ENCODE data around the gene NASP.

Gene NASP

GRCh38 chr1:45620588-45621500 is 37.0 kb downstream of the NASP start:
- DNase-seq (ENCODE audit: low read depth) = no peak

- no peak for DNase-seq (ENCODE audit: low read depth)
Measured at GRCh38 chr1:45621501-45621836, 37.6 kb downstream of the NASP start.

DNA sequence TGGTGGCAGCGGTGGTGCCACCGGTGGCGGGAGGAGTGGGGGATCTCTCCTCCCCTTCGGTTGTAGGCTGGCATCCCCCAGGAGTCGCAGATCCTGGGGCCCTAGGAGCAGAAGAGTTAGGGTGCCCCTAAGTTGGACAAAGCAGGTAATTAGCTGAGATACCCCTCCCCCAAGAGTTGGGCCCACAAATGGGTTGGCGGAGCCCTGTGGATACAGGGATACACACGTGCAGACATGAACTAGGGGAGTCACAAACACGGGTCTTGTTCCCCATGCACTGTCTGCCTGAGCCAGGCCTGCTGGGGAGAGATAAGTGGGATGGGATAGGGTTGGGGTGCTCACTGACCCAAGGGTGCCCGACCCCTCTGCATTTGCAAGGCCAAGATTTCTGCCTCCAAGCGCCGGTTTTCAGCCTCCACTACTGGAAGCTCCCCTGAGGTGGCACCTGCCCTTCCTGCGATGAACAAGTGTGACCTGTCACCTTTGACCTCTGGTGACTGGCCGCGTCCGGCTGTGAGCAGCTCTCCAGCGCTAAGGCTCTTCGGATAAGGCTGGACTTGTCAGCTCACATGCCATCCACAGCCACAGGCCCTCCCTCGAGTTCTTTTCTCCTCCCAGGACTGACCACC is 38.2 kb downstream of the NASP start:
- DNase-seq (ENCODE audit: low read depth) = no peak

- DNase-seq (ENCODE audit: low read depth) = no peak
Measured at GRCh38 chr1:45622524-45623394, 38.9 kb downstream of the NASP start.

DNA sequence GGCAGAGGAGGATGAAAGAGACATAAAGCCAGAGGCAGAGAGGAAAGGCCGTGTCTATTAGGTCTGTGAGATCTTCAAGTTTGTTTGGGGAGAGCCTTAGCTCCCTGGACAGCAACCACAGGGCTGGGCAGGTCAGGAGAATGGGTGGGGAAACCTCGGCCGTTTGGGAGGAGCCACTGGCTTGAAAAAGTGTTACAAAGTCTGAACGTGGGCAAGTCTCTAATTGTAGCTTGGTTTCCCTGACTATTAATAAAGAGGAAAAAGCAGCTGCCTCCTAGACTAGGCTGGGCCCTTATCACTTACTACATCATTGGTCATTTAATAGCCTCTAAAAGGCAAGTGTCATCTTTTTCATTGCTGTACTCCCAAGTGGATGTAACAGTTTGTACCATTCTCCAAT is 40.1 kb downstream of the NASP start, which contains the start of gene CCDC17:
Gene CCDC17 (minus strand): TSS at position 83 of the 400 bp plus-strand sequence. CDS start 145 bp downstream, outside the sequence.
- DNase-seq (ENCODE audit: low read depth) = no peak

- no peak for DNase-seq (ENCODE audit: low read depth)
Measured at GRCh38 chr1:45629035-45629434, 45.2 kb downstream of the NASP start.

GRCh38 chr1:45630429-45630828 is 46.6 kb downstream of the NASP start:
- no peak for DNase-seq (ENCODE audit: low read depth)

GRCh38 chr1:45635211-45635610 is 51.4 kb downstream of the NASP start:
- DNase-seq (ENCODE audit: low read depth) = no peak

GRCh38 chr1:45640293-45640692 is 56.5 kb downstream of the NASP start:
- DNase-seq (ENCODE audit: low read depth) = no peak

GRCh38 chr1:45643321-45643720 is 59.5 kb downstream of the NASP start:
- no peak for DNase-seq (ENCODE audit: low read depth)

- DNase-seq (ENCODE audit: low read depth) = no peak
Measured at GRCh38 chr1:45643978-45644377, 60.1 kb downstream of the NASP start.

- no peak for DNase-seq (ENCODE audit: low read depth)
Measured at GRCh38 chr1:45644661-45645060, 60.8 kb downstream of the NASP start.

GRCh38 chr1:45647248-45648021 is 63.6 kb downstream of the NASP start:
- DNase-seq (ENCODE audit: low read depth) = no peak

DNA sequence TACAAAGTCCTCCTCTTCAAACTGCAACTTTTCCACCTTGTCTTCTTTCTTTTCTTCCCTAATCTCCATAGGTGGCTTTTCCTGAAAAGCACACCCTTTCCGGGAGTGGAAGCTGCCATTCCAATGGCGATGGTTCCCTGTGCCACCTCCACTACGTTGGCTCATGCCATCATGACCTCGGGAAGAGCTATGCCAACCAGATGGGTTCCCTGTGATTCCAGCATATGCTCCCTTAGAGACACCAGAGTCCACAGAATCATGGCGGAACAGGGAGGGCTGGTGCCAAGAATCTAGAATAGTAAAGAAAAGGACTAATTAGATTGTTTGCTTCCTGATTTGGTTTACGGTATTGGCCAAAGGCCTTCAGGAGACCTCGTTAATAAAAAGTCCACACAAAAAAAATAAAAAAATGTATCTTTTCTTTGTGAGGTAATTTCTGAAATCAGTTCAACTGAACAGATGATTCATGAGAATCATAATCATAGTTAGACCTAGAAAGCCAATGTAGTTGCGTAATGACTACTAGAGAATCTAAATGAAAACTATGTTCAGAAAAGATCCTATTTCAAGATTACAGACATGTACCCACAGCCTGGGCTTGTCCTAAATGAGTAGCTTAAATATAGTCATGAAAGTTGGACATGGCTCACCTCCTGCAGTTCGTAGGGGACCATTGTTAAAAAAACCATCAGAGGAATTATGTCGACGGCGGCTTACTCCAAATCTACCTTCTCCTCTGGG is 70.9 kb downstream of the NASP start:
- no peak for DNase-seq (ENCODE audit: low read depth)

DNA sequence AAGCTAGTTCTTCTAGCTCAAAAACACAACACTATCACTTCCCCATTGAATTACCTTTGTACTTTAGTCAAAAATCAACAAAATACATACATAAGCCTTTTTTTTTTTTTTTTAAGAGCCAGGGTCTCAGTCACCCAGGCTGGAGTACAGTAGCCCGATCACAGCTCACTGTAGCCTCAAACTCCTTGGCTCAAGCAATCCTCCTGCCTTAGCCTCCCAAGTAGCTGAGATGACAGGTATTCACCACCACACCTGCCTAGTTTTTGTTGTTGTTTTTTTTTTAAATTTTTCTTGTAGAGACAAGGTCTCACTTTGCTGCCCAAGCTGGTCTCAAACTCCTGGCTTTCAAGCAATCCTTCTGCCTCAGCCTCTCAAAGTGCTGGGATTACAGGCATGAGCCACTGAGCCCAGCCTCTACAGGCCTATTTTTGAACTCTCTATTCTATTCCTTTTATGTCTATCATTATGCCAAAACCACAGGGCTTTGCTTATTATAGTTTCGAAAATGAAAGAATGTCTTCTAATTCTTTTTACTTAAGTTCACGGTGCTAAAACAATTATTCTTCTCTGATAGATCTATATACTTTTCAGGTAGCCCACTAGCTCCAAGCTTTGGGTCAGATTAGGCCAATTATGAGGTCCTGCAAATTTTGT is 72.9 kb downstream of the NASP start:
- no peak for DNase-seq (ENCODE audit: low read depth)

DNA sequence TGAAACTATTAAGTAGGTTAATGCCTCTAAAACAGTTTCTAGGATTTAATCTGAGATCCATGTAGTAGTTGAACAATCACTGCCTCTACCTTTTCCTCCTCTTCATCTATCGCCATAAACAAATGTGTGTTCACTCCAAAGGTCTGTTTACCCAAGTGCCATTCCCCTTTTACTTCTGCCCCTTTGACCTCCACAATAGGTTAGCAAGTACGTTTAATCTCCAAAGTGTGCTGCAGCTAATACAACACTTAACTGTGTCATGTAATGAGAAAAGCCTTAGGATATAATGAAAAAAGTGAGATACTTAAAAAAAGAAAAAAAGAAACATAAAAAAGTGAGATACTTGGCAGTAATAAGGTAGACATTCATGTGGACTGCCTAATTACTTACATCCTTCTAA is 74.3 kb downstream of the NASP start:
- DNase-seq (ENCODE audit: low read depth) = no peak

- no peak for DNase-seq (ENCODE audit: low read depth)
Measured at GRCh38 chr1:45659222-45659621, 75.4 kb downstream of the NASP start.

DNA sequence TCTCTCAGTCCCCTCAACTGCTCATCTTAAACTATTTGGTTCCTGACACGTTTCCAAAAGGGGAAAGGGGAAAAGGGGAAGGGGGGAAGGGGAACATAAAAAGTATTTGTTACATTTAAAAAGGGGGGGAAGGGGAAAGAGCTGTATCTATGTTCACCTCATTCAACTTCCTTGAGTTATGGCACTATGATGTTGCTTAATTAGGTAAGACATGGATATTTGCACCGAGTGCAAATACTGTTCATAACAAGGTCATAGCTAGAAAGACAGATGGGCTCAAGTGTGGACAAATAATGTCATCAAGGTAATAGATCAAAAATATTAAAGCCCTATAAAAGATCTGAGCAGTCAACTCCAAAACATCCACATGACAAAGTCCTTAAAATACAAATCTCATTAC is 76.5 kb downstream of the NASP start:
- DNase-seq (ENCODE audit: low read depth) = no peak

DNA sequence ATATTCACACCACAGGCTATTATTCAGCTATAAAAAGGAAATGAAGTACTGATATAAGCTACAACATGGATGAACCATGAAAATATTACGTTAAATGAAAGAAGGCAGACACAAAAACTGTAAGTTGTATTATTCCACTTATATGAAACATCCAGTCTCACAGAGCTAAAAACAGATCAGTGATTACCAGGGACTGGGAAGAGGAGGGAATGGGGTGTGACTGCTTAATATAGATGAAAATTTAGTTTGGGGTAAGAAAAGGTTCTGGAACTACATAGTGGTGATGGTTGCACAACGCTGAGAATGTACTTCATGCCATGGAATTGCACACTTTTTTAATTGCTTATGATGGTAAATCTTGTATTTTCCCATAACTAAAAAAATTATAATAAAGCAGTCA is 83.0 kb downstream of the NASP start:
- DNase-seq (ENCODE audit: low read depth) = no peak

GRCh38 chr1:45667321-45668111 is 83.7 kb downstream of the NASP start:
- DNase-seq (ENCODE audit: low read depth) = no peak

All from fibroblast of the conjunctiva (primary cell).